NCI-H774 (cell line): ENCODE results near the gene AFF3.

Source experiments
- DNase-seq: peaks from one replicate; lab custom pipeline; 2025; lab: John Stamatoyannopoulos, UW

The AFF3 gene

DNA sequence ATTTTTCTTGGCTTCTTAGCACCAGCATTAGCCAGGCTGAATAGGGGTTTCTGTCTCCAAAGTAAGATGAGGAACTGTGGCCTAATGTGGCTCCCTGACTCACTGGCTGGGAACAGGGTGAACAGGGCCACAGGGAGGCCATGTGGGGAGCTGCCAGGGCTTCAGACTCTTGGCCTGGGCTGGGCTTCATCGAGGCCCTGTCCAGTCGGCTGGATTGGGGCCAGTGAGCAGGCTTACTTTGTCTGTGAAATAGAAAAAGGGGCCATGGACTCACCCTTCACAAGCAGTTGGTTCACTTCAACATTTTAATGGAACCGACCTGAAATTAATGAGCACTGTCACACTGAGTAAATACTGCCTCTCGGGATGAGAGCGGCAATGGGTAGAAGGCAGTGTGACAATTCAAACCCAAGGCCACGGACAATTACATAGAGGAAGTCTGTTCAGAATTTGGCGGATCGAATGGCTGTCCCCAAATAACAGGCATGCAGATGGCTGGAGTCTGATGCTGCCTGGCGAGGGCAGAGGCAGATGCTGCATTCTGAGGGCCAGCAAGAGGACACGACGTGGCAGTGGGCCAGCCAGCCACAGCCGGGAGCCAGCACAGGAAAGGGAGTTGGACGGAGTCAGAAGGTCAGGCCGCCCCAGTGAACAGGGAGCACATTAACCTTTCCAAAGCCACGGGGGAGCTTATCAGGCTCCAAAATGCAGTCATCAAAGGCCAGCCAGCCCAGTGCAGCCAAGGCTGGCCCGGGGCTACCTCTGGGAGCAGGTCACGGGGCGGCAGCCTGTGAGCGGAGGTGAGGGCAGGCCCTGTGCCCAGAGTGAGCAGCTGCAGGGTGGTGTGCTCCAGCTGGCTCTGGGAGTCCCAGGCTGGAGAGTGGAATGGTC is 506.0 kb downstream of the AFF3 start:
- no peak for DNase-seq

DNA sequence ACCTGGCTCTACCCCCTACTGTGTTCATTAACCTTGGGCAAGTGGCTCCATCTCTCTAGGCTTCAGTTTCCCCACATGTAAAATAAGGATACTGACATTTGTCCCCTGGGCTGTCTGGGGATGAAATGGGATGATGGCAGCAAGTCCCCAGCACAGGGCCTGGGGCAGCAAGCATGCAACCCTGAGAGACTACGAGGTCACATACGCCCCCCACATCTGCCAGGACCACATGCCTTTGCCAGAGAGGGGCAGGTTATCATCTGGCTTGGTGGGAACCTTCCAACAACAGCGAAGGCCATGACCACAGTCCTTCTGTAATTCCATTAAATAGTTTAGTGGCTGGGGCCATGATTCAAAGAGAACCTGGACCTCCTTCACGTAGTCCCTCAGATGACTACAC is 506.7 kb downstream of the AFF3 start:
- no peak for DNase-seq

DNA sequence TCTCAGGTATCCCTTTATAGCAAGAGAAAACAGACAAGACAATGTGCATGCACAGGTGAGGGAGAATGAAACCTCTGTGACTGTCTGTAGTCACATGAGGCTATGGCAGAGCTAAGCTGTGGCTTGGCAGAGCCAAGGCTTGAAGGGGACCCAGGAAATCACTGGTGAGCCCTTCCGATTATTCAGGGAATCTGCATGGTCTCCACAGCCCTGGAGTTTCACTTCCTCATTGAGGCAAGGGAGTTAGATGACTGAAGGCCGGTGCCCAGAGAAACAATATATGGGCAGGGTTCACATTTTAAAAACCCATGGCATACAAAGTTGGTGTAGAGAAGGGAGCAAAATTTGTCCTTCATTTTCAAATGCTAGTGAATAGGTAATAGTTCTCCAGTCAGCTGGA is 508.2 kb downstream of the AFF3 start:
- no peak for DNase-seq

DNA sequence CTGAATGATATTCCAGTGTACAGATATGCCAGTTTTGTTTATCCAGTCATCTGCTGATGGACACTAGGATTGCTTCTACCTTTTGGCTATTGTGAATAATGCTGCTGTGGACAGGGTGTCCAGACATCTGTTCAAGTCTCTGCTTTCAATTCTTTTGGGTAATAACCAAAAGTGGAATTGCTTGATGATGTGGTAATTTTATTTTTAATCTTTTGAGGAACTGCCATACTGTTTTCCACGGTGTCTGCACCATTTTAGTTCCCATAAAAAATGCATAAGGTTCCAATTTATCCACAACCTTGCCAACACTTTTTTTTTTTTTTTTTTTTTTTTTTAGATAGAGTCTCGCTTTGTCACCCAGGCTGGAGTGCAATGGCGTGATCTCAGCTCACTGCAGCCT is 510.7 kb downstream of the AFF3 start:
- no peak for DNase-seq

DNA sequence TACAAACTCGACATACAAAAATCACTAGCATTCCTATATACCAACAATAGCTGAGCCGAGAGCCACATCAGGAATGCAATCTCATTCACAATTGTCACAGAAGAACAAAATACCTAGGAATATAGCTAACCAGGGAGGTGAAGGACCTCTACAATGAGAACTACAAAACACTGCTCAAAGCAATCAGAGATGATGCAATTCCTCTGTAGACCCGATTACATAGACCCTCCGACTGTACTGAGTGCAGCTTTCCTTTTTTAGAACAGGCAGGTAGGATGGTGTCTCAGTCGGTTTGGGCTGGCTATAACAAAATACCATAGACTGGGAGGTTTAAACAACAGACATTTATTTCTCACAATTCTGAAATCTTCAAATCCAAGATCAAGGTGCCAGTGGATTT is 513.1 kb downstream of the AFF3 start:
- DNase-seq, result no peak

DNA sequence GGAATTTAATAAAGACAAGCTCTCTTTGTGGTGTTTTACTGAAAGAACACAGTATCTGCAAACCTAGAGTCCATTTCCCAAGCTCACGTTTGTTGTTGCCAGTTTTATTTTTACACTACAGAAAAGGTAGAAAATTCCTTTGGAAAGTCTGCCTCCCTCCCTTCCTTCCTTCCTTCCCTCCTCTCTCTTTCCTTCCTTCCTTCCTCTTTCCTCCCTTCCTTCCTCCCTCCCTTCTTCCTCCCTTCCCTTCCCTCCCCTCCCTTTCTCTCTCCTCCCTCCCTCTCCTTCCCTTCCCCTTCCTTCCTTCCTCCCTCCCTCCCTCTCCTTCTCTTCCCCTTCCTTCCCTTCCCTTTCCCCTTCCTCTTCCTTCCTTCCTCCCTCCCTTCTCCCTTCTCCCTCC is 516.2 kb downstream of the AFF3 start:
- DNase-seq, result no peak

DNA sequence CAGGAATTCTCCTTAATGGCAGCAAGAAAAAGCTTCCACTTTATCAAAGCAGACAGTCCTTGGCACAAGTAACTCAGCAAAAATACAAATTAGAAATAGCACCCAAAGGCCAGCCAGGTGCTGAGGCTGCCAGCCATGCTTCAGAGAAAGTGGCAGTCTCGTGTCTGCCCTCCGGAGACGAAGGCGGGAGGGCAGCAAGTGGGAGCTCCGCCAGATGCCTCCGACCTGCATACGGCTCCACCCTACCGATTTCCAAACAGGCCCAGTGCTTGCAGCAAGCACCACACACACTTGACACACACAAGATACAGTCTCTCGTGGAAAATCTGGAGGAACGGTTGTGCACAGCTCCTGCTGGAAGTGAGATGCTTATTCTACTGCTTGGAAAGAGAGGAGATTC is 517.7 kb downstream of the AFF3 start:
- no peak for DNase-seq

DNA sequence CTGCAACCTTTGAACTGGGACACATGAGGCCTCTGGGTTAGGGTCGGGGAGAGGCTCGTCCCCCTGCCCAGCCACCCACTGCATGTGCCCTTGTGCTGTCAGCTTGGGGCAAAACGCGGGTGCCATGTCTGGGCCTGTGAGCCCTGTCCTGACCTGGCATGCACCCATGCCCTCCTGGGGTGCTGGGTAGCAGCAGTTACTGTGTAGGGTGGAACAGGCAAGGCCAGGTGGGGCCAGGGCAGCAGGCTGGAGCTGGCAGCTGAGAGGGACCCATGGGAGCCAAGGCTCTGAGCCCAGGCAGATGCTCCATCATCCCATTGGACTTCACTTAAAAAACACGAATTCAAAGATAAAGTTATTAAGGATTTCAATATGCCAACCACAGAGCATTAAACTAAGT is 518.8 kb downstream of the AFF3 start:
- DNase-seq, result no peak

DNA sequence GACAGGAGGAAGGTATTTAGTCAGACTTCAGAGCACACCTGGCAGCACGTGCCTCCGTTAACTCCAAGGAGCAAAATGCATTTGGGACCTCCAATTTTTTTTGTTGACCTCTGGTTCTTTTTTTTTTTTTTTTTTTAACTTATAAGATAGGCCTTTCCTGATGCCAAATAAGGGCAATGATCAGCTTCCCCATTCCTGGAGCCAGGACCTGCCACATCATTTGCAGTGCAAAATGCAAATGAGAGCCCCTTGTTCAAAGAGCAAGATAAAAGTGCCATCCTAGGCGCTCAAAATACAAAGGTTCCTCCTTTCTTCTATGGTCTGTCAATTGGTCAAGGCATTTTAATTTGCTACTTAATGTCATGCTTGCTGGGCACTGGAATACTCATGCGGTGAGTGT is 519.4 kb downstream of the AFF3 start:
- DNase-seq, result no peak

DNA sequence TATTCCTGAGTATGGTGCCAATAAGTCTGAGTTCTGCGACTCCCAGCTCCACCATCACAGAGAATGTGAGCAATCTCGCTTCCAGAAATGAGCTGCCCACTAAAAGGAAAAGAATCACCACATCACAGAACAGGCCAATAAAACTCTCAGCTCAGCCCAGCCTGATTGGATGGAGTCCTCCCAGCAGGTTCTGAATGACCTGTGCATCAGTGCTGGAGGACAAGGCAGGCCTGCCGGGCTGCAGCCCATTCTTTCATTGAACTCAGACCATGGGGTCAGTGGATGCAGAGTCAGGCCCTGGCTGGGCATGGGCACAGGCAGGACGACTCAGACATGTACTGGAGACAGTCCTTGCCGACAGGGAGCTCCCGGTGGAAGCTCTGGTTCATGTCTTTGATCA is 519.9 kb downstream of the AFF3 start:
- no peak for DNase-seq

DNA sequence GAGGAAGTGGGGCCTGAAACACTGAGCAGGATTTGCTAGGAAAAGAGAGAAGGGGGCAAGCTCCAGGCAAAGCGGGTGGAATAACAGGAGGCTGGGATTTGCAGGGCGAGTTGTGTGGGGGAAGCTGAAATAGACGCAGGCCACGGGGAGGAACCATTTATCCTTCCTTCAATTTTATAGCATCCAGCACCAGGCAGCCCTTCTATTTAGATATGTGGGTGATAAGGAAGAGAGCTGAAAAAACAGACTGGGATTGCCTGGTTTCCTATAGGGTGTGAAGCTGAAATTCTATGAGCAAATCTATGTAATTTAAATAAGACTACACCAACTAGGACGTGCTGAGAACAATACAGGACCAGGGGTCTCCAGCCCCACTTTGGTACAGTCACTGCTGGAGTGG is 520.6 kb downstream of the AFF3 start:
- no peak for DNase-seq

DNA sequence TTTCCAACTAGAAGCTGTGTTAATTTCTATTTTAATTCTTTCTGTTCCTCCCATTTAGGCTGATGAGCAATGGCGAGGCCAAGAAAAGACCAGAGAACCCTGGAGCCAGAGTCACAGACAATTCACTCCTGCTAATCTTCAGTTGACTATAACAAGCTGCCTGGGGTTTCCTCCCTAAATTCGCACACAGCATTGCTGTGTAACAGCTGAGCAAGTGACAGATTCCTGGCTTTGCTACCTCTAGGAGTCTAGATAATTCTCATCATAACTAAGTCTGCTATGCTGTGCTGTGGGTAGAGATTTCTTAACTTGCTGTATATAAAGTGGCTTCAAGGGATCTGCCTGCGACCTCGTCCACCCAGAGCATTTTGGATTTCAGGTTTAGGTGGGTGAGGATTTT is 521.3 kb downstream of the AFF3 start:
- DNase-seq, result no peak

DNA sequence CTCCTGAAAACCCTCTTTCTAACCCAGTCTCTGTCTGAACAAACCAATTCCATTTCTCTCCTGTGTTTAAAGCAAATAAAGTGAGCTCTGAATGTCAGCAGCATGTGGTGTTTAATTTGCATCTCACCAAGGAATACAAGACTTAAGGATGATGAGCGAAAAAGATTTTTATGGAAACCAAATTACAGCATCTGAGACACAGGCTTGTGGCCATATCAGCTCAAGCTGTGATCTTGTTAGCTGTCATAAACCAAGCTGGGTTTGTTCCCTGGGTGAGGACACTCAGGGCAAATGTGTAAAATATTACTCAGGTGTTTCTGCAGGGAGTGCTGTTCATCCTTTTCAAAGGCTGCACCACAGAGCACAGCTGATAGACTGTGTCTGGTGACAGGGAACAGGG is 523.2 kb downstream of the AFF3 start:
- no peak for DNase-seq

DNA sequence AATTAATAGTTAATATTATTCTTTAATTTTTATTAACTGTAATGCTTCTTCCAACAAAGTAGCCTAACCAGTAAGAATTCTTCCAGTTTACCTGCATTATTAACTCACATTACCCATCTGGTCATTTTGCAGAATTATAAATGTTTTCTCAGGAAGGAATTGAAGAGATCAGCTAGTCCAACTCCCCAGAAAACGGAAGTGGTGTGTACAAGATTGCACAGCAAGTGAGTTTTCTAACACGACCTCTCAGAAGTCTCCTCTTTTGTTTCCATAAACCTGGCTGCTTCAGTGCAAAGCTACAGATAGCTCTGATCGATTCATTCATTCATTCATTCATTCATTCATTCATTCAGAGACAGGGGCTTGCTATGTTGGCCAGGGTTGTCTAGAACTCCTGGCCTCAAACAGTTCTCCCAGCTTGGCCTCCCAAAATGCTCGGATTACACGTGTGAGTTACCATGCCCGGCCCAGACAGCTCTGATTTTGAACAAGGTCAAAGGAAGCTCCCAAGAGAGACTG is 523.8 kb downstream of the AFF3 start:
- no peak for DNase-seq

DNA sequence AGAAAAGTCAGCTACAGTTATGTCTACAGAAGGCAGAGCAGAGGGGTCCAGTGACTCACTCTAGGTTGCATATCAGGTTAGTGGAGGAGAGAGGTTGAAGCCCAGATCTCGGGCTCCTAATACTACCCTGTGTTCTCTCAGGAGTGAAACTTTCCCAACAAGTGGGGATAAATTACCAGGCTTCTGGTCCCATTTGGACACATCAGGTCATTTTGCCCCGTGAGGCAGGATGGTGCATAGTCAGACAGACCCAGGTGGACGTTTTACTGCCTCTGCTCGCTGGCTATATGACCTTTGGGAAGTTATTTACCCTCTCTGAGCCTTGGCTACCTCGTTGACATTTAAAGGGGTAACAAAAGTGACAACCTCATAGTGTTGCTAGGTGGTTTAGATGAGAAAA is 524.6 kb downstream of the AFF3 start:
- DNase-seq, result no peak

DNA sequence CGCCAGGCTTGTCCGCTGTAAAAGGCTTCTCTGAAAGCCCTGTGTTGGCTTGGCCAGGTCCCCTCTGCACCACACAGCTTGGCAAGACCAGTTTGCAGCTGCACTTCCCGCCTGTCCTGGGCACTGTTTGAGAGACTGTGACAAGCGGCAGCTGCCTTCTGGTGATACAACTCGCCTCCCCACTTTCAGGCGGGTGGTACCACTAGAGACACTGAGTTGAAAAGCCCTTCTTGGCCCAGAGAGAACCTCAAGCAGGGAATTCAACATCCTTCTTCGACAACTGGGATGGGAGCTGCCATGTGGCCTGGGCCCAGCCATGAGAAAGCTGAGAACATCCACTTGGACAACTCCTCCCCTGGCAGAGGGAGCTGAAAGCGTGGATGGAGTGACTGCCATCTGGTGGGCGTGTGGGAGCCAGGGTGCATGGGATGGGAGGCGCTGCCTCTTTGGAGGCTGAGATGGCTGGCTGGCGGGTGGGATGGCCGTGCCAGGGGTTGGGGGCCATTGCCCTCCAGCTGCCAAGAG is 527.1 kb downstream of the AFF3 start:
- DNase-seq, result no peak

DNA sequence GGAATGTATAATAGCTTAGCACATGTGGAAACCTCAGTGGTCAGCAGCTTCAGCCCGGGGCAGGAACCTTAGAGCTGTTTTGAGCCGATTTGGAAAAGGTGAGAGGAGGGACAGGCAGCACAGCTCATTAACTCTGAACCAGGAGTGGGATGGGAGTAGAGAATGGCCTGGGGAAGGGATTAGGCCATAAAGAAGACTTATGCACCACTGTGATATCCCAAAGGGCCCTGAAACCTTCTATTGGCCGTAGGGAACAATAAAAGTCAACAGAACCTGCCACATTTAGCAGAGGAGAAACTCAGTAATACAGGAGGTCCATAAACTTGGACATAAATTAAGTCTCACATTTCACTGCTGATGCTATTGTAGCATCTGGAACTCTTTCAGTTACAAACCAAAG is 528.4 kb downstream of the AFF3 start:
- no peak for DNase-seq

DNA sequence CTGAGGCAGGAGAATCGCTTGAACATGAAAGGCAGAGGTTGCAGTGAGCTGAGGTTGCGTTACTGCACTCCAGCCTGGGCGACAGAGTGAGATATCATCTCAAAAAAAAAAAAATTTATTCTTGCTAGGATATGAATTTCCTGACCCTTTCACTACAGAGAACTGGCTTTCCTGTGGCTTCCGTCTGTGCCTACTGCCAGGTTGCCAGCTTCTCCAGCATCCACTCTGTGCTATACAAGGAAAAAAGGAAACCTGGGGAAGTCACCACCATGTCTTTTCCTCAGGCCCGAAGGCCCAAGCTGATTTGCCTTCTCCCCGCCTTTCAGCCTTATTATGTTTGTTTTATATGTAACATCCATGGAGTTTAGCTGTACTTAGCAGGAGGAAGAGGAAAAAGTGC is 530.6 kb downstream of the AFF3 start:
- DNase-seq, result no peak

DNA sequence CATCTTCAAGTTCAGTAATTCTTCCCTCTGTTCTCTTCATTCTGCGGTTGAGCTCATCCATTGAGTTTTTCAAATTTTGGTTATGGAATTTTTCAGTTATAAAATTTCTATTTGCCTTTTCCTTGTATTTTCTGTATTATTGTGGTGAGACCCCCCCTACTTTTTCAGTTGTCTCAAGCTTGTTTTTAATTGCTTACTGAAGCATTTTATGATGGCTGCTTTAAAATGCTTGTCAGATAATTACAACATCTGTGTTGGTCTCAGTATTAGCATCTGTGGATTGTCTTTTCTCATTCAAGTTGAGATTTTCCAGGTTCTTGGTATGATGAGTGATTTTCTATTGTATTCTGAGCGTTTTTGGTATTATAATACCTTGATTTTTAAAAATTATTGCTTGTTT is 531.4 kb downstream of the AFF3 start:
- DNase-seq, result no peak

DNA sequence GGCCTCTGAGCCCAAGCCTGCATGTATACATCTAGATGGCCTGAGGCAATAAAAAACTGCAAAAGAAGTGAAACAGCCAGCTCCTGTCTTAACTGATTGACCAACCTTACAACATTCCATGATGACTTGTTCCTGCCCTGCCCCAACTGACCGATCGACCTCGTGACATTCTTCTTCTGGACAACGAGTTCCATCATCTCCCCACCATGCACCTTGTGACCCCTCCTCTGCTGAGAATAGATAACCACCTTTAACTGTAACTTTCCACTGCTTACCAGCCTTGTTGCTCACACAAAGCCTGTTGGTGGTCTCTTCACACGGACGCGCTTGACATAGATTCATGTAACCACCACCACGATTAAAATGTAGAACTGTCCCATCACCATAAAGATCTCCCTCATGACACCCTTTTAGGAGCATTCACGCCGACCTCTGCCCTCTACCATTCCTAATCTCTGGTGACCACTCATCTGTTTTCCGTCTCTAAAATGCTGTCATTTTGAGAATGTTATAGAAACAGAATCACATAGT is 532.5 kb downstream of the AFF3 start:
- DNase-seq, result no peak

DNA sequence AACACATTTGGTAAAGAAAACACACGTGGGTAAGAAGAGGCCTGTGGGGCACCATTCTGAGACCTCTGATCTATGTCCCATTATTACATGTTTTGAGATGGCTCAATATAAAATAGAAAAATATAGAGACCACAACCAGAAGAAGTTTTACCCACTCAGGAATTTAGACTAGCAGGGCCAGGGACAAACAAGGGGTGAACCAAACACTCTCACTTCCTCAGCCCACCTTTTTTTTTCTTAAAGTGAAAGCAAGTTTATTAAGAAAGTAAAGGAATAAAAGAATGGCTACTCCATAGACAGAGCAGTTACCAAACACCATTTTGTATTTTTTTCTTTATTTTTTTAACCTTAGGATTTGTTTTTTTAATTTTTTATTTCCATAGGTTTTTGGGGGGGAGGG is 533.5 kb downstream of the AFF3 start:
- DNase-seq, result no peak

DNA sequence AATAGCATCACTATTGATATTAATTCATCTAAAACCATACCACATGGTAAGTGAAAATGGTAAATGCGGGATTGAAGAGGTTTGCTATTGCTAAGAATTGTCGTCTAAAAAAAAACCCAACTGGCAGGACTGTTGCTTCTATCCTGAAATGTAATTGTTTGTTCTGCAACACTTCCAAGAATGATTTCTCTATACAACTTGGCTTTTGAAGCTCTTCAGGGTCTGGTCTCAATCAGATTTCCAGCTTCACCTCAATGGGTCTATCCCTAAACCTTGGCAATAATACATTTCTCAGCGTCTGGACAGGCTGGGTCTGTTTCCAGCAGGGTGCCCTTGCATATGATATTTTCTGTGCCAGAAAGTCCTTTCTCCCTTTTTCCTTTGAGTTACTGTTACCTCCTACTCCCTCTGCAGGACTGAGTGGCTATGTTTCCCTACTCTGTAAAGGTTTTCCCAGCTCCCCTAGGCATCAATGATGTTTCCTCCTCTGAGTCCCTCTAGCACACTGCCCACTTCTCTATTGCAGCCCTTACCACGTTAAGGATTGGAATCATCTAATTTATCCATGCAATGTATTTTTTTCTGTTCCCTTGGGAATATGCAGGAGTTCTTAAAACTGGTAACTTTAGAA is 534.4 kb downstream of the AFF3 start:
- DNase-seq, result no peak

DNA sequence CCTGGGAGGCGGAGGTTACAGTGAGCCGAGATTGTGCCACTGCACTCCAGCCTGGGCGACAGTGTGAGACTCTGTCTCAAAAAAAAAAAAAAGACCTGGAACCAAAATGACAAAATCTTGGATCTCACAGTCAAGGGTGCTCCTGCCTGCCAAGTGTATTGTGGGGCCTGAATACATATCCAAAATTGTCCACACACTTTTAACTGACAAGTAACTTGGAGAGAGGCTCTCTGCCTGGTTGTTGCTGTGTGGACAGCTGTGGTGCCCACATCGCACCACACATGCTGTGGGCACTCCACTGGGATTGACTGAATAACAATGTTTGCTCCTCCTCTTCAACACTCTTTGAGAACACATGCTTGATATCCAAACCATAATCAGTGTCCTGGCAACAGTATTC is 534.9 kb downstream of the AFF3 start:
- no peak for DNase-seq
